GM12878 (cell line): ENCODE data around the gene PPARA. TPM values are rescaled to one million over a fixed set of nuclear protein-coding genes. Genes with fewer than 3 reads are reported as not detected.

Source experiments
- ATAC-seq: fragments of 200-7000 bp; cut with Tn5 transposase; 3 replicates; pipeline ENCODE4 v1.9.1; 2020; ENCODE audit warnings: mild to moderate bottlenecking, moderate library complexity
- BruUV-seq: library from RNA; stranded (reverse); fragments of 400-500 nt; replicated peaks from 2 replicates; lab custom pipeline; 2021; lab: Mats Ljungman, UMichigan
- CTCF ChIA-PET: fragments of 300-600 bp; sonication (Branson Sonifier 250); formaldehyde crosslinking; extraction: SDS; loops from one replicate; lab custom pipeline; 2021; ENCODE audit warnings: inconsistent platforms; lab: Yijun Ruan, JAX
- POLR2A ChIA-PET: fragments of 350-600 bp; formaldehyde crosslinking; extraction: SDS; loops from one replicate; lab custom pipeline; 2021; ENCODE audit warnings: inconsistent platforms; lab: Charles Lee
- RAD21 ChIA-PET: fragments of 300-600 bp; sonication (Branson Sonifier 250); formaldehyde crosslinking; loops from one replicate; lab custom pipeline; 2023; ENCODE audit warnings: antibody characterized with exemption; ENCODE audit not compliant: unreplicated experiment; lab: Charles Lee
- SMC1A ChIA-PET: fragments of 300-600 bp; sonication (Branson Sonifier 250); formaldehyde crosslinking; loops from one replicate; lab custom pipeline; 2023; ENCODE audit not compliant: unreplicated experiment, uncharacterized antibody; lab: Charles Lee
- DNase-seq: peaks from one replicate; pipeline ENCODE4 v3.0.0-alpha.2; 2011; ENCODE audit warnings: low read depth, low spot score
- FAIRE-seq: peaks from 3 replicates; lab custom pipeline; 2011; peaks lifted over from hg19 to GRCh38; lab: Jason Lieb, UNC
- H2AFZ ChIP-seq: 2 replicates; pipeline ENCODE4 v1.6.0; 2011; ENCODE audit warnings: low read depth, low read length, control low read depth; ENCODE audit not compliant: control insufficient read depth
- H3K27ac ChIP-seq: 2 replicates; pipeline ENCODE4 v1.5.1; 2011; ENCODE audit warnings: control low read depth; ENCODE audit not compliant: control insufficient read depth, insufficient read depth
- H3K27me3 ChIP-seq, 2 experiments: replicated peaks in 1 of 2; 2 replicates each; pipeline versions ENCODE4 v1.6.0 to v1.6.1; 2011; ENCODE audit warnings: low read length in 1 of 2; ENCODE audit not compliant: control insufficient read depth in 2 of 2, insufficient read depth in 2 of 2
- H3K36me3 ChIP-seq, 2 experiments: 2 replicates each; pipeline ENCODE4 v1.5.1; 2011; ENCODE audit warnings: low read length in 1 of 2; ENCODE audit not compliant: control insufficient read depth in 2 of 2, insufficient read depth in 2 of 2
- H3K4me1 ChIP-seq: 2 replicates; pipeline ENCODE4 v1.6.1; 2011; ENCODE audit warnings: mild to moderate bottlenecking, low read length, moderate library complexity, mixed read lengths; ENCODE audit not compliant: control insufficient read depth, insufficient read depth
- H3K4me2 ChIP-seq: 2 replicates; pipeline ENCODE4 v1.6.0; 2011; ENCODE audit warnings: control low read depth; ENCODE audit not compliant: control insufficient read depth, insufficient read depth
- H3K4me3 ChIP-seq: fragments of 200-600 bp; sonication (generic); 2 replicates; pipeline ENCODE4 v1.5.1; 2016
- H3K79me2 ChIP-seq: 2 replicates; pipeline ENCODE4 v1.6.0; 2011; ENCODE audit warnings: low read length; ENCODE audit not compliant: control insufficient read depth, insufficient read depth
- H3K9ac ChIP-seq: 2 replicates; pipeline ENCODE4 v1.8.0; 2011; ENCODE audit warnings: low read length, control low read depth, mixed read lengths; ENCODE audit not compliant: control insufficient read depth, insufficient read depth
- H3K9me3 ChIP-seq: replicated peaks from 3 replicates; pipeline ENCODE4 v1.5.1; 2011; ENCODE audit warnings: mild to moderate bottlenecking, low read length; ENCODE audit not compliant: control insufficient read depth, insufficient read depth
- H4K20me1 ChIP-seq: 2 replicates; pipeline ENCODE4 v1.6.0; 2011; ENCODE audit not compliant: control insufficient read depth, insufficient read depth
- RELA ChIP-seq: fragments of 450-650 bp; IDR thresholded peaks from 2 replicates; pipeline ENCODE4 v1.8.0; 2014; ENCODE audit warnings: borderline replicate concordance; ENCODE audit not compliant: partially characterized antibody
- SMAD1 ChIP-seq: fragments of 450-650 bp; IDR thresholded peaks from 2 replicates; pipeline ENCODE4 v1.6.1; 2018; ENCODE audit warnings: mild to moderate bottlenecking, low read depth; ENCODE audit not compliant: partially characterized antibody
- SRF ChIP-seq, 2 experiments: IDR thresholded peaks; 2 replicates each; pipeline ENCODE4 v1.6.1; 2011; ENCODE audit warnings: low read depth in 2 of 2, low read length in 2 of 2, mild to moderate bottlenecking in 1 of 2, moderate library complexity in 1 of 2
- ZNF687 ChIP-seq: fragments of 450-650 bp; IDR thresholded peaks from 2 replicates; pipeline ENCODE4 v1.6.1; 2017; ENCODE audit warnings: mild to moderate bottlenecking, moderate library complexity
- WGBS: methylation state at CpG from one replicate; pipeline ENCODE4 v1.1.6; 2016; ENCODE audit warnings: low lambda C conversion rate; ENCODE audit not compliant: insufficient replicate concordance, insufficient coverage; ENCODE audit errors: missing lambda C conversion rate; 5-methylcytosine and 5-hydroxymethylcytosine counted together
- in situ Hi-C: fragments of 300-500 bp; cut with MboI; formaldehyde crosslinking; loops from 9 replicates; pipeline ENCODE4 v1.14.3; 2018; ENCODE audit warnings: mixed read lengths
- intact Hi-C: fragments of 100-400 bp; cut with micrococcal nuclease; formaldehyde crosslinking; loops from one replicate; pipeline ENCODE4 v1.14.2; 2022; ENCODE audit not compliant: unreplicated experiment
- polyA plus RNA-seq, 11 experiments: library from polyadenylated mRNA; depleted of rRNA in 4 of 11; unstranded in 6 of 11; stranded (reverse) in 5 of 11; fragments of >200 nt; fragmentation: Nextera tagmentation in 4 of 11; fragmentation: Illumina TruSeq in 1 of 11; extraction: Ambion mirVana in 4 of 11; extraction: Trizol in 1 of 11; gene quantifications; 1 replicate in 1 of 11; 2 replicates in 10 of 11; pipeline versions ENCODE4 v1.2.1 to v1.2.3, GENCODE V29; 2011 to 2016; ENCODE audit warnings: inconsistent platforms in 2 of 11, missing spikeins in 2 of 11, low read depth in 1 of 11
- total RNA-seq, 4 experiments: library from RNA; depleted of rRNA in 3 of 4; stranded (reverse); fragments of >200 nt in 3 of 4; fragmentation: Illumina TruSeq in 1 of 4; extraction: Trizol in 1 of 4; gene quantifications; 2 replicates each; pipeline versions ENCODE4 v1.2.1 to v1.2.3, GENCODE V29; 2013 to 2021

Gene PPARA
- total and polyA plus RNA-seq, 10 of the 15 experiments (the other 5 are each of a cell fraction or from before 2014, with no cell fraction given): 0.72 to 10.4 (median 4.6) TPM

DNA sequence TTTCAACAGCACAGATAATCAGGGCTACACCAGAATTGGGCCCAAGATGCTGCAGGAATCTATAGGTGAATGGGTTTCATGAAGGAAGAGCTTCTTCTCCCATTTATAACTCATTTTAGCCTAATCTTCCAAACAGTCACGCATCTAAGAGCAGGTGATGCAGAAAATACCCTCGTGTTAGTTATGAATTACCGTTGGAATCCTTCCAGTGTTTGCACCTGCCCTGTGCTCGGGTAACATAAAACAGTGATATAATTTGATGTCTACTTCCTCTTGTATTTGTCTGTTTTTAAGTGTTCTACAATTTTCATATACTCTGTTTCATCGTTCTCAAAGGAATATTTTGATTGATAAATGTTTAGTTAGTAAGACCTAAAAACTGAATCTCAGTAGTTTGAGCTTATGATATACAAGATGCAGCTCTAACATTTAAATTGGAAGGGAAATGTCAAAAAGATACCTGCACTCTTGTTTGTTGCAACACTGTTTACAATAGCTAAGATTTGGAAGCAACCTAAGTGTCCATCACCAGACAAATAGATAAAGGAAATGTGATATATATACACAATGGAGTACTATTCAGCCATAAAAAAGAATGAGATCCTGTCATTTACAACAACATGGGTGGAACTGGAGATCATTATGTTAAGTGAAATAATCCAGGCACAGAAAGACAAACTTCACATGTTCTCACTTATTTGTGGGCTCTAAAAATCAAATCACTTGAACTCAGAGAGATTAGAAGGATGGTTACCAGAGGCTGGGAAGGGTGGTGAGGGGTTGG, 42.1 kb downstream of the PPARA start:
- no peak for ATAC-seq
- RAD21 ChIA-PET: no interaction called here
- Histone ChIP-seq H3K27me3 (no peaks in the 10 kb centered on the region), H3K27ac (no peak overlapping the region), H3K4me3 (no peak overlapping the region), H3K9me3 (no peaks in the 10 kb centered on the region), H3K36me3 (no peaks in the 10 kb centered on the region; a peak in 1 of 4 replicates), H3K9ac (no peak overlapping the region), H3K4me2 (no peak overlapping the region), H3K79me2 (no peaks in the 10 kb centered on the region), H4K20me1 (no peaks in the 10 kb centered on the region), H3K4me1 (no peaks in the 10 kb centered on the region), H2AFZ (no peak overlapping the region)
- DNase-seq: no peak
- 99% methylated on average over 5 of the region's 5 CpGs for WGBS
- intact Hi-C loops: no loop called here
- in situ Hi-C loops: no loop called here
- FAIRE-seq: no peak
- CTCF ChIA-PET: no interaction called here
- TF ChIP-seq ZNF687 (no peak), SMAD1 (no peak), RELA (no peak), SRF (IDR thresholded peaks at IDR 0.05; ENCODE audit: low read depth in 2 of 2, low read length in 2 of 2) (no peak)
- no TSS peak for BruUV-seq
- POLR2A ChIA-PET: no interaction called here
- SMC1A ChIA-PET: no interaction called here
